Naive thymus-derived CD8-positive, alpha-beta T cell (primary cell): ENCODE results near the gene GSC2. TPM values are rescaled to one million over a fixed set of nuclear protein-coding genes. Genes with fewer than 3 reads are reported as not detected.

Experiments
- ATAC-seq, 2 donors: fragments of 150-1000 bp; cut with Tn5 transposase in 1 of 2; sonication (Bioruptor Pico), chemical (Tn5 transposase) in 1 of 2; 1 replicate in 1 of 2; 2 replicates in 1 of 2; pipeline ENCODE4 v1.10.0; 2021; ENCODE audit warnings: mild to moderate bottlenecking in 2 of 2, moderate library complexity in 2 of 2
- POLR2A ChIA-PET: fragments of 350-600 bp; sonication (Branson Sonifier 250); formaldehyde crosslinking; loops from one replicate; lab custom pipeline; 2021; ENCODE audit warnings: antibody characterized with exemption; lab: Charles Lee
- DNase-seq, 10 donors: peaks; one replicate each; pipeline versions ENCODE4 v3.0.0 to v3.0.0-alpha.2; 2020 to 2022
- H3K27ac Mint-ChIP-seq, 10 donors: one replicate each; pipeline ENCODE4 v1.8.0; 2020 to 2022; ENCODE audit warnings: mild to moderate bottlenecking in 10 of 10, mixed read lengths in 10 of 10, moderate library complexity in 4 of 10, inconsistent platforms in 1 of 10
- H3K27me3 Mint-ChIP-seq, 5 donors: one replicate each; pipeline ENCODE4 v1.8.0; 2021 to 2022; ENCODE audit warnings: mixed read lengths in 5 of 5
- H3K36me3 Mint-ChIP-seq, 3 donors: one replicate each; pipeline ENCODE4 v1.8.0; 2020 to 2022; ENCODE audit warnings: mixed read lengths in 3 of 3, mild to moderate bottlenecking in 2 of 3, inconsistent platforms in 1 of 3
- H3K4me1 Mint-ChIP-seq, 4 donors: one replicate each; pipeline ENCODE4 v1.8.0; 2021 to 2022; ENCODE audit warnings: mixed read lengths in 4 of 4
- H3K4me3 Mint-ChIP-seq, 10 donors: one replicate each; pipeline ENCODE4 v1.8.0; 2020 to 2022; ENCODE audit warnings: mild to moderate bottlenecking in 10 of 10, mixed read lengths in 10 of 10, moderate library complexity in 6 of 10, inconsistent platforms in 1 of 10
- H3K9me3 Mint-ChIP-seq, 9 donors: one replicate each; pipeline ENCODE4 v1.8.0; 2020 to 2022; ENCODE audit warnings: mixed read lengths in 9 of 9, mild to moderate bottlenecking in 3 of 9, inconsistent platforms in 1 of 9, moderate library complexity in 1 of 9
- polyA plus RNA-seq, 3 donors: library from polyadenylated mRNA; unstranded; fragments of 300-500 nt; fragmentation: Illumina TruSeq; gene quantifications; one replicate each; pipeline ENCODE4 v1.2.3, GENCODE V29; 2021
- total RNA-seq, 8 experiments: library from RNA in 2 of 8; stranded (reverse) in 2 of 8; gene quantifications; one replicate each; pipeline ENCODE4 v1.2.3 and lab custom pipeline; 2021 to 2026

Gene GSC2
- total and polyA plus RNA-seq, 5 experiments from 2014 or later: not detected

GRCh38 chr22:19120829-19121630 is 29.1 kb downstream of the GSC2 start:
- POLR2A ChIA-PET: interaction anchor here (0.6 to 4.3 kb wide), 7 partner anchors 7 to 47 kb away, joined by 3 to 112 read pairs (median 5); partner anchors contain the start of gene ESS2
- H3K36me3 Mint-ChIP-seq: peaks cover 0 to 3% (median 0%) of the 10 kb centered on the region in 3 donors
- peak in 2 of 10 donors; percentile 16 to 30 for DNase-seq
- ATAC-seq: no peak
- H3K9me3 Mint-ChIP-seq: no peaks in the 10 kb centered on the region
- peak overlapping the region; percentile 73 to 94 (median 88) for H3K27ac Mint-ChIP-seq
- peaks cover 35 to 66% (median 63%) of the 10 kb centered on the region in 4 donors for H3K4me1 Mint-ChIP-seq
- H3K4me3 Mint-ChIP-seq: peak overlapping the region; percentile 86 to 94 (median 88)
- H3K27me3 Mint-ChIP-seq: no peaks in the 10 kb centered on the region

DNA sequence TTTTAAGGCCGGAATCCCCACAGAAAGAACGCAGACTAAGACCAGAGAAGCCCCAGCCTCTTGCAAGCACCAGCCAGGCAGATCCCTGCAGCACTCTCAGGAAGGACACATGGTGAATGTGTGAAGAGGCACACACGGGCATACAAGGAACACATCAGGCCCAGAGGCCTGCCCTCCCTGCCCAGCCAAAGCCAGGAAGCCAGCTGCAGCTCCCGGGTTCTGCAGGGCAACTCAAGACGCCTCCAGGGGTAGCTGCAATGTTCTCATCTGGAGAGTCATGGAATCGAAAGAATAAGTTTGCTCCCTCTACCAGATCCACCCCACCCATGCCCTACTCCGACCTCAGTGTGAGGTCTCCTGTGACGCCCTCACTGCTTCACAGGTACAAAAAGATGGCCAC is 30.1 kb downstream of the GSC2 start:
- H3K4me1 Mint-ChIP-seq: peaks cover 45 to 77% (median 74%) of the 10 kb centered on the region in 4 donors

GRCh38 chr22:19118329-19118880 is 31.7 kb downstream of the GSC2 start:
- ATAC-seq (no peak), DNase-seq (no peak)
- Mint-ChIP-seq H3K36me3 (peaks cover 0 to 10% (median 0%) of the 10 kb centered on the region in 3 donors), H3K4me1 (peaks cover 51 to 90% (median 82%) of the 10 kb centered on the region in 4 donors), H3K27ac (peak overlapping the region in 8 of 10 donors; percentile 20 to 70 (median 48)), H3K4me3 (peak overlapping the region in 9 of 10 donors; percentile 48 to 93 (median 86)), H3K27me3 (no peaks in the 10 kb centered on the region), H3K9me3 (no peaks in the 10 kb centered on the region)
- POLR2A ChIA-PET: interaction anchor here (0.6 kb wide), 2 partner anchors 8 to 83 kb away, joined by 3 to 4 read pairs; no protein-coding TSS in a partner anchor

More for the DNA sequence above, 30.1 kb downstream of the GSC2 start:
- H3K36me3 Mint-ChIP-seq: peaks cover 0 to 7% (median 0%) of the 10 kb centered on the region in 3 donors
- H3K9me3 Mint-ChIP-seq: no peaks in the 10 kb centered on the region
- POLR2A ChIA-PET: no interaction called here
- no peaks in the 10 kb centered on the region for H3K27me3 Mint-ChIP-seq
- peak overlapping the region; percentile 34 to 94 (median 84) for H3K27ac Mint-ChIP-seq
- ATAC-seq (no peak), DNase-seq (no peak)
- H3K4me3 Mint-ChIP-seq: peak overlapping the region; percentile 86 to 94 (median 88)

GRCh38 chr22:19117111-19117512 is 33.0 kb downstream of the GSC2 start:
- H3K4me1 Mint-ChIP-seq: peaks cover 51 to 91% (median 80%) of the 10 kb centered on the region in 4 donors
- H3K9me3 Mint-ChIP-seq: no peaks in the 10 kb centered on the region
- H3K4me3 Mint-ChIP-seq: peak overlapping the region; percentile 0 to 86 (median 44)
- DNase-seq (no peak), ATAC-seq (no peak)
- peak overlapping the region; percentile 29 to 88 (median 60) for H3K27ac Mint-ChIP-seq
- H3K27me3 Mint-ChIP-seq: no peaks in the 10 kb centered on the region
- POLR2A ChIA-PET: no interaction called here
- peaks cover 0 to 13% (median 0%) of the 10 kb centered on the region in 3 donors for H3K36me3 Mint-ChIP-seq

DNA sequence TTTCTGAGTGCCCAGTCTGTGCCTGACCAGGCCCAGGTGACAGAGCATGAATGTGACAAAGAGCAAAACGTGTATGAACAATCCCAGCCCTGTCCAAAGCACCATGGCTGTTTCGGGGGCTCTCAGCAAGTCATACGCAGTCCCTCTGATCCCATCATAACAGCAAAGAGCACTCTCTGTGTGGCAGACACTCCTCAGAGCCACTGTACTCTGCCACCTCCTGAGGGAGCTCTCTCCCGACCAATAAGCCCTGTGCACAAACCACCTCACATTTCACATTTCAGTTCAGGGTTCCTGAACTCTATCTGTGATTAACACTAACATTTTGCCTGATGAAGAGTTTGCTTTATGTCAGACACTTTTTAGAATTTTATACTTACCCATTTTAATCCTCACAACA is 34.5 kb downstream of the GSC2 start:
- Mint-ChIP-seq H3K27ac (peak overlapping the region; percentile 63 to 90 (median 82)), H3K36me3 (peaks cover 0 to 13% (median 0%) of the 10 kb centered on the region in 3 donors), H3K4me3 (peak overlapping the region in 7 of 10 donors; percentile 11 to 86 (median 43)), H3K27me3 (no peaks in the 10 kb centered on the region), H3K9me3 (no peaks in the 10 kb centered on the region), H3K4me1 (peaks cover 54 to 91% (median 82%) of the 10 kb centered on the region in 4 donors)
- peak; percentile 51 to 81 for ATAC-seq
- peak in 2 of 10 donors; percentile 8 to 32 for DNase-seq
- POLR2A ChIA-PET: interaction anchor here (0.7 to 1.5 kb wide), 2 partner anchors 15 to 29 kb away, joined by 3 to 5 read pairs; partner anchors contain the start of gene ESS2

GRCh38 chr22:19114984-19115552 is 35.0 kb downstream of the GSC2 start:
- Mint-ChIP-seq H3K4me1 (peaks cover 51 to 89% (median 81%) of the 10 kb centered on the region in 4 donors), H3K27me3 (no peaks in the 10 kb centered on the region), H3K4me3 (peak overlapping the region in 8 of 10 donors; percentile 19 to 86 (median 43)), H3K9me3 (no peaks in the 10 kb centered on the region), H3K27ac (peak overlapping the region; percentile 63 to 90 (median 82)), H3K36me3 (peaks cover 0 to 13% (median 0%) of the 10 kb centered on the region in 3 donors)
- DNase-seq (no peak), ATAC-seq (no peak)
- POLR2A ChIA-PET: interaction anchor here (1.5 kb wide), 1 partner anchor 30 kb away, joined by 5 read pairs; the partner anchor contains the start of gene ESS2

DNA sequence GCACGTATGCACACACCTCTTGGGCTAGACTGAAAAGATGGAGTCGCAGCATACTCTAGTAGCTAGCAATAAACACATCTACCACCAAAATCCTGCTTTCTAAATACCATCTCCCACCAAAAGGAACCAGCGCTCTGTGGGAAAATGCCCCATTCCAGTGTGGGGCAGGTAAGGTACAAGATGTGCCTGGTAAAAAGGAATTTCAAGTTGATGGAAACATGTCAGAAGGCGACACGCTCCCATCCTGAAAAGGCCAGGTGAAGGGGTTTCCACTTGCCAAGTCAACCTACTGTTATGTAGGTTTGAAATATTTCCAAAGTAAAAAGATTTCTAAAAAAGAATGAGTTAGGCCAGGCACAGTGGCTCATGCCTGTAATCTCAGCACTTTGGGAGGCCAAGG is 36.7 kb downstream of the GSC2 start:
- Mint-ChIP-seq H3K9me3 (no peaks in the 10 kb centered on the region), H3K4me1 (peaks cover 56 to 89% (median 81%) of the 10 kb centered on the region in 4 donors), H3K27ac (peak overlapping the region in 6 of 10 donors; percentile 10 to 86 (median 32)), H3K27me3 (no peaks in the 10 kb centered on the region), H3K36me3 (peaks cover 0 to 11% (median 0%) of the 10 kb centered on the region in 3 donors), H3K4me3 (no peak overlapping the region)
- ATAC-seq: no peak
- no peak for DNase-seq
- POLR2A ChIA-PET: interaction anchor here (0.8 to 1.0 kb wide), 2 partner anchors 9 to 319 kb away, joined by 4 to 5 read pairs; partner anchors contain the start of genes DGCR2 and MRPL40

DNA sequence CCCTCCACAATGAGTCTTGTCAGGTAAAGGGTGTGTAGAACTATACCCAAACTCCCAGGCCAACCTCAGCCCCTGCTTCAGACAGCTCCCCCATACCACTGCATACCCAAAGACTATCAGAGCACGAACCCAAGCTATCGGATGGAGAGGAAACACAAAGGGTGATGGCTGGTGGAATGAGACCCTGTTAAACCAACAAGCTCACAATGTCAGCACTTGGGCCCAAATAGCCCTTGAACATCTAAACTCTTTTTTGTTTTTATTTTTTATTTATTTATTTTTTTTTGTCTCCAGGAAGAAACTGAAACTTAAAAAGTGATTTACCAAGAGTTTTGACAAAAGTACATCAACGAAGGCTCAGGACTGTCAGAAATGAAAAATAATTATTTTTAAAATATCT is 38.5 kb downstream of the GSC2 start:
- Mint-ChIP-seq H3K4me1 (peaks cover 60 to 87% (median 80%) of the 10 kb centered on the region in 4 donors), H3K36me3 (peaks cover 0 to 10% (median 0%) of the 10 kb centered on the region in 3 donors), H3K27ac (peak overlapping the region; percentile 90 to 99 (median 94)), H3K4me3 (peak overlapping the region in 9 of 10 donors; percentile 13 to 82 (median 55)), H3K27me3 (no peaks in the 10 kb centered on the region), H3K9me3 (no peaks in the 10 kb centered on the region)
- DNase-seq: no peak
- ATAC-seq: no peak
- POLR2A ChIA-PET: interaction anchor here (0.6 to 9.3 kb wide), 6 partner anchors 11 to 518 kb away, joined by 3 to 112 read pairs (median 6); partner anchors contain the start of genes DGCR2, ESS2 and SLC25A1

DNA sequence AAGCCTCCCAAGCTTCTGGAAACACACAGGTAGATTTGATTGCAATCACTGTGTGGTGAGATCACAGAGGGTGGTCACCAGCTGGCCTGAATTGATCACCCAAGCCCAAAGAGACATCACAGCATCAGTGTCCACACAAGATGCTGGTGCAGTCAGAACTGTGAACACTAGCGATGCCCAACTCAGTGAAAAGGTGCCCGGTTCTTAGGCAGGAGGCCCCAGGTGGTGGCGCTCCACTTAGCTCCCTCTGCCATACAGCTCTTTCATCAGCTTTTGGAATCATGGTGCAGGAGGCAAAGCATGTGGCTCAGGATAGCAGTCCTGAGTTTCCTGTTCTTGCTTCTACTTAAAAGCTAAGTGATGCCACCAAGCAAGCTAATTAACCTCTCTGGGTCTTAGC is 39.0 kb downstream of the GSC2 start:
- DNase-seq (no peak), ATAC-seq (no peak)
- no peaks in the 10 kb centered on the region for H3K27me3 Mint-ChIP-seq
- H3K27ac Mint-ChIP-seq: peak overlapping the region; percentile 90 to 99 (median 94)
- POLR2A ChIA-PET: interaction anchor here (0.6 to 9.3 kb wide), 10 partner anchors 11 to 519 kb away, joined by 3 to 112 read pairs (median 4); partner anchors contain the start of genes CDC45, DGCR2, ESS2 and SLC25A1
- no peaks in the 10 kb centered on the region for H3K9me3 Mint-ChIP-seq
- peaks cover 59 to 87% (median 80%) of the 10 kb centered on the region in 4 donors for H3K4me1 Mint-ChIP-seq
- peaks cover 0 to 10% (median 0%) of the 10 kb centered on the region in 3 donors for H3K36me3 Mint-ChIP-seq
- H3K4me3 Mint-ChIP-seq: peak overlapping the region; percentile 12 to 82 (median 55)

DNA sequence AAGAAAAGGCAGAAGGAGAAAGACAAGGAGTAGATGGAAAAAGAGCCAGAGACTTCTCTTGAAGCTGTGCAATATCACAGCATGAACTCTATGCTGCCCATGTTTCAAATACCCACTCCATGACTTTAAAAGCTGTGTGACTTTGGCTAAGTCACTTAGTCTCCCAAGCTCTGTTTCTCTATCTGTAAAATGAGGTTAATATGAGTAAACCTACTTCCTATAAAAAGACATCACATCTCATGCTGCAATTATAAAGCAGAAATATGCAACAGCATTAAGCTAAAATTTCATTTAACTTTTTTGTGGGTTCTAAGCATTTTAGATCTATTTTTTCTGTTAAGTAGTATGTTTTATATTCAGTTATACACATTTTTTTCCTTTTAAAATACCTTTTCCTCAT is 39.4 kb downstream of the GSC2 start:
- H3K4me3 Mint-ChIP-seq: peak overlapping the region; percentile 12 to 82 (median 55)
- no peak for ATAC-seq
- no peak for DNase-seq
- POLR2A ChIA-PET: interaction anchor here (0.6 to 9.3 kb wide), 10 partner anchors 10 to 487 kb away, joined by 3 to 112 read pairs (median 4); partner anchors contain the start of genes CDC45, DGCR2, ESS2 and SLC25A1
- peaks cover 58 to 87% (median 80%) of the 10 kb centered on the region in 4 donors for H3K4me1 Mint-ChIP-seq
- no peaks in the 10 kb centered on the region for H3K9me3 Mint-ChIP-seq
- H3K36me3 Mint-ChIP-seq: peaks cover 0 to 6% (median 0%) of the 10 kb centered on the region in 3 donors
- peak overlapping the region; percentile 91 to 99 (median 96) for H3K27ac Mint-ChIP-seq
- no peaks in the 10 kb centered on the region for H3K27me3 Mint-ChIP-seq

GRCh38 chr22:19110064-19110458 is 40.0 kb downstream of the GSC2 start:
- peaks cover 53 to 85% (median 76%) of the 10 kb centered on the region in 4 donors for H3K4me1 Mint-ChIP-seq
- H3K27ac Mint-ChIP-seq: peak overlapping the region; percentile 93 to 99 (median 97)
- POLR2A ChIA-PET: interaction anchor here (0.8 to 9.3 kb wide), 6 partner anchors 9 to 487 kb away, joined by 3 to 112 read pairs (median 4); partner anchors contain the start of genes DGCR2, ESS2 and SLC25A1
- H3K36me3 Mint-ChIP-seq: peaks cover 0 to 6% (median 0%) of the 10 kb centered on the region in 3 donors
- H3K9me3 Mint-ChIP-seq: no peaks in the 10 kb centered on the region
- peak overlapping the region; percentile 63 to 88 (median 84) for H3K4me3 Mint-ChIP-seq
- DNase-seq (no peak), ATAC-seq (peak; percentile 8)
- no peaks in the 10 kb centered on the region for H3K27me3 Mint-ChIP-seq
